GM12878 (cell line): ENCODE measurements around the gene COL23A1. TPM values are rescaled to one million over a fixed set of nuclear protein-coding genes. Genes with fewer than 3 reads are reported as not detected.

Experiments
- ATAC-seq: fragments of 200-7000 bp; cut with Tn5 transposase; 3 replicates; pipeline ENCODE4 v1.9.1; 2020; ENCODE audit warnings: mild to moderate bottlenecking, moderate library complexity
- BruUV-seq: library from RNA; stranded (reverse); fragments of 400-500 nt; replicated peaks from 2 replicates; lab custom pipeline; 2021; lab: Mats Ljungman, UMichigan
- CTCF ChIA-PET: fragments of 300-600 bp; sonication (Branson Sonifier 250); formaldehyde crosslinking; extraction: SDS; loops from one replicate; lab custom pipeline; 2021; ENCODE audit warnings: inconsistent platforms; lab: Yijun Ruan, JAX
- POLR2A ChIA-PET: fragments of 350-600 bp; formaldehyde crosslinking; extraction: SDS; loops from one replicate; lab custom pipeline; 2021; ENCODE audit warnings: inconsistent platforms; lab: Charles Lee
- RAD21 ChIA-PET: fragments of 300-600 bp; sonication (Branson Sonifier 250); formaldehyde crosslinking; loops from one replicate; lab custom pipeline; 2023; ENCODE audit warnings: antibody characterized with exemption; ENCODE audit not compliant: unreplicated experiment; lab: Charles Lee
- SMC1A ChIA-PET: fragments of 300-600 bp; sonication (Branson Sonifier 250); formaldehyde crosslinking; loops from one replicate; lab custom pipeline; 2023; ENCODE audit not compliant: unreplicated experiment, uncharacterized antibody; lab: Charles Lee
- DNase-seq: peaks from one replicate; pipeline ENCODE4 v3.0.0-alpha.2; 2011; ENCODE audit warnings: low read depth, low spot score
- FAIRE-seq: peaks from 3 replicates; lab custom pipeline; 2011; peaks lifted over from hg19 to GRCh38; lab: Jason Lieb, UNC
- H2AFZ ChIP-seq: 2 replicates; pipeline ENCODE4 v1.6.0; 2011; ENCODE audit warnings: low read depth, low read length, control low read depth; ENCODE audit not compliant: control insufficient read depth
- H3K27ac ChIP-seq: 2 replicates; pipeline ENCODE4 v1.5.1; 2011; ENCODE audit warnings: control low read depth; ENCODE audit not compliant: control insufficient read depth, insufficient read depth
- H3K27me3 ChIP-seq, 2 experiments: replicated peaks in 1 of 2; 2 replicates each; pipeline versions ENCODE4 v1.6.0 to v1.6.1; 2011; ENCODE audit warnings: low read length in 1 of 2; ENCODE audit not compliant: control insufficient read depth in 2 of 2, insufficient read depth in 2 of 2
- H3K36me3 ChIP-seq, 2 experiments: 2 replicates each; pipeline ENCODE4 v1.5.1; 2011; ENCODE audit warnings: low read length in 1 of 2; ENCODE audit not compliant: control insufficient read depth in 2 of 2, insufficient read depth in 2 of 2
- H3K4me1 ChIP-seq: 2 replicates; pipeline ENCODE4 v1.6.1; 2011; ENCODE audit warnings: mild to moderate bottlenecking, low read length, moderate library complexity, mixed read lengths; ENCODE audit not compliant: control insufficient read depth, insufficient read depth
- H3K4me2 ChIP-seq: 2 replicates; pipeline ENCODE4 v1.6.0; 2011; ENCODE audit warnings: control low read depth; ENCODE audit not compliant: control insufficient read depth, insufficient read depth
- H3K4me3 ChIP-seq: fragments of 200-600 bp; sonication (generic); 2 replicates; pipeline ENCODE4 v1.5.1; 2016
- H3K79me2 ChIP-seq: 2 replicates; pipeline ENCODE4 v1.6.0; 2011; ENCODE audit warnings: low read length; ENCODE audit not compliant: control insufficient read depth, insufficient read depth
- H3K9ac ChIP-seq: 2 replicates; pipeline ENCODE4 v1.8.0; 2011; ENCODE audit warnings: low read length, control low read depth, mixed read lengths; ENCODE audit not compliant: control insufficient read depth, insufficient read depth
- H3K9me3 ChIP-seq: replicated peaks from 3 replicates; pipeline ENCODE4 v1.5.1; 2011; ENCODE audit warnings: mild to moderate bottlenecking, low read length; ENCODE audit not compliant: control insufficient read depth, insufficient read depth
- H4K20me1 ChIP-seq: 2 replicates; pipeline ENCODE4 v1.6.0; 2011; ENCODE audit not compliant: control insufficient read depth, insufficient read depth
- CBX3 ChIP-seq: fragments of 200-600 bp; sonication (generic); IDR thresholded peaks from 2 replicates; pipeline ENCODE4 v1.6.1; 2016; ENCODE audit warnings: low read depth, borderline replicate concordance
- DPF2 ChIP-seq: fragments of 450-650 bp; IDR thresholded peaks from 2 replicates; pipeline ENCODE4 v1.6.1; 2017; ENCODE audit warnings: mild to moderate bottlenecking
- FOXK2 ChIP-seq: fragments of 450-650 bp; IDR thresholded peaks from 2 replicates; pipeline ENCODE4 v1.6.1; 2017; ENCODE audit warnings: mild to moderate bottlenecking, moderate library complexity
- JUNB ChIP-seq: IDR thresholded peaks from 2 replicates; pipeline ENCODE4 v1.6.1; 2016; ENCODE audit warnings: antibody characterized with exemption, mild to moderate bottlenecking
- KLF5 ChIP-seq: fragments of 450-650 bp; IDR thresholded peaks from 2 replicates; pipeline ENCODE4 v1.6.1; 2014; ENCODE audit warnings: mild to moderate bottlenecking; ENCODE audit not compliant: partially characterized antibody
- RBBP5 ChIP-seq: fragments of 200-600 bp; sonication (generic); conservative IDR thresholded peaks from 2 replicates; pipeline ENCODE4 v1.6.1; 2016
- SMAD5 ChIP-seq: IDR thresholded peaks from 2 replicates; pipeline ENCODE4 v1.6.1; 2016; ENCODE audit warnings: antibody characterized with exemption, low read depth
- TAF1 ChIP-seq: IDR thresholded peaks from 2 replicates; pipeline ENCODE4 v1.6.1; 2011; ENCODE audit warnings: mild to moderate bottlenecking, low read depth, low read length, borderline replicate concordance
- WGBS: methylation state at CpG from one replicate; pipeline ENCODE4 v1.1.6; 2016; ENCODE audit warnings: low lambda C conversion rate; ENCODE audit not compliant: insufficient replicate concordance, insufficient coverage; ENCODE audit errors: missing lambda C conversion rate; 5-methylcytosine and 5-hydroxymethylcytosine counted together
- in situ Hi-C: fragments of 300-500 bp; cut with MboI; formaldehyde crosslinking; loops from 9 replicates; pipeline ENCODE4 v1.14.3; 2018; ENCODE audit warnings: mixed read lengths
- intact Hi-C: fragments of 100-400 bp; cut with micrococcal nuclease; formaldehyde crosslinking; loops from one replicate; pipeline ENCODE4 v1.14.2; 2022; ENCODE audit not compliant: unreplicated experiment
- polyA plus RNA-seq, 11 experiments: library from polyadenylated mRNA; depleted of rRNA in 4 of 11; unstranded in 6 of 11; stranded (reverse) in 5 of 11; fragments of >200 nt; fragmentation: Nextera tagmentation in 4 of 11; fragmentation: Illumina TruSeq in 1 of 11; extraction: Ambion mirVana in 4 of 11; extraction: Trizol in 1 of 11; gene quantifications; 1 replicate in 1 of 11; 2 replicates in 10 of 11; pipeline versions ENCODE4 v1.2.1 to v1.2.3, GENCODE V29; 2011 to 2016; ENCODE audit warnings: inconsistent platforms in 2 of 11, missing spikeins in 2 of 11, low read depth in 1 of 11
- total RNA-seq, 4 experiments: library from RNA; depleted of rRNA in 3 of 4; stranded (reverse); fragments of >200 nt in 3 of 4; fragmentation: Illumina TruSeq in 1 of 4; extraction: Trizol in 1 of 4; gene quantifications; 2 replicates each; pipeline versions ENCODE4 v1.2.1 to v1.2.3, GENCODE V29; 2013 to 2021

The COL23A1 gene
- total and polyA plus RNA-seq, 10 of the 15 experiments (the other 5 are each of a cell fraction or from before 2014, with no cell fraction given), result 0.03 to 0.83 (median 0.09) TPM; not detected in 5

- Histone ChIP-seq H3K9ac (no peak overlapping the region), H3K4me3 (no peak overlapping the region), H3K4me2 (no peak overlapping the region), H3K36me3 (no peaks in the 10 kb centered on the region), H3K9me3 (no peaks in the 10 kb centered on the region), H3K4me1 (no peaks in the 10 kb centered on the region), H3K27me3 (no peaks in the 10 kb centered on the region), H3K27ac (no peak overlapping the region), H3K79me2 (no peaks in the 10 kb centered on the region), H2AFZ (no peak overlapping the region), H4K20me1 (no peaks in the 10 kb centered on the region)
- intact Hi-C loops (no loop called here), in situ Hi-C loops (no loop called here)
- RAD21 ChIA-PET, result no interaction called here
- POLR2A ChIA-PET, result no interaction called here
- no peak for DNase-seq
- BruUV-seq, result no TSS peak
- CTCF ChIA-PET, result no interaction called here
- 67% methylated on average over 14 of the region's 14 CpGs for WGBS
- TF ChIP-seq JUNB, result no peak
- TF ChIP-seq DPF2, result no peak
- TF ChIP-seq FOXK2, result no peak
- no peak for TF ChIP-seq RBBP5
- TF ChIP-seq KLF5, result no peak
- TF ChIP-seq TAF1, result no peak
- TF ChIP-seq SMAD5, result no peak
- no peak for TF ChIP-seq CBX3
- SMC1A ChIA-PET, result no interaction called here
- FAIRE-seq, result no peak
- ATAC-seq, result no peak
These were observed 211.4 kb downstream of the COL23A1 start for GRCh38 chr5:178378527-178379484.
